B cell (primary cell): Measurements from ENCODE around the gene BRAF. TPM values are rescaled to one million over a fixed set of nuclear protein-coding genes. Genes with fewer than 3 reads are reported as not detected.

Source experiments
- ATAC-seq: fragments of 200-7000 bp; cut with Tn5 transposase; one replicate; pipeline ENCODE4 v1.10.0; 2021; ENCODE audit warnings: low read depth, mild to moderate bottlenecking, moderate number of reproducible peaks, moderate library complexity
- CTCF ChIA-PET: fragments of 350-600 bp; sonication (Branson Sonifier 250); formaldehyde crosslinking; loops from one replicate; lab custom pipeline; 2021; ENCODE audit warnings: antibody characterized with exemption, inconsistent platforms; lab: Charles Lee
- POLR2A ChIA-PET: fragments of 350-600 bp; sonication (Branson Sonifier 250); formaldehyde crosslinking; loops from one replicate; lab custom pipeline; 2021; ENCODE audit warnings: antibody characterized with exemption; lab: Charles Lee
- DNase-seq: peaks from one replicate; pipeline ENCODE4 v3.0.0; 2013
- H2AFZ ChIP-seq: 2 replicates; pipeline ENCODE4 v1.6.1; 2012; ENCODE audit warnings: mild to moderate bottlenecking, low read depth, low read length; ENCODE audit not compliant: insufficient read depth, poor library complexity, severe bottlenecking
- H3K27ac ChIP-seq, 2 donors: 1 replicate in 1 of 2; 2 replicates in 1 of 2; pipeline ENCODE4 v1.5.1; 2012 to 2013; ENCODE audit warnings: low read length in 2 of 2, mild to moderate bottlenecking in 2 of 2, moderate library complexity in 1 of 2
- H3K27me3 ChIP-seq, 4 experiments: fragments of 200-600 bp in 1 of 4; sonication (generic) in 1 of 4; replicated peaks in 1 of 4; 1 replicate in 2 of 4; 2 replicates in 2 of 4; pipeline versions ENCODE4 v1.6.1 to v1.7.0; 2013 to 2016; ENCODE audit warnings: low read length in 3 of 4, mild to moderate bottlenecking in 2 of 4, mixed read lengths in 1 of 4, moderate library complexity in 1 of 4; ENCODE audit not compliant: insufficient read depth in 4 of 4, control insufficient read depth in 3 of 4; ENCODE audit errors: control extremely low read depth in 1 of 4
- H3K36me3 ChIP-seq, 2 experiments: replicated peaks in 1 of 2; 1 replicate in 1 of 2; 2 replicates in 1 of 2; pipeline versions ENCODE4 v1.6.1 to v1.7.1; 2013; ENCODE audit warnings: low read length in 1 of 2; ENCODE audit not compliant: insufficient read depth in 2 of 2, control insufficient read depth in 1 of 2; ENCODE audit errors: control extremely low read depth in 1 of 2, extremely low read depth in 1 of 2
- H3K4me1 ChIP-seq, 2 donors: fragments of 200-600 bp in 1 of 2; sonication (generic) in 1 of 2; 1 replicate in 1 of 2; 2 replicates in 1 of 2; pipeline versions ENCODE4 v1.5.1 to v1.6.1; 2013 to 2017; ENCODE audit warnings: low read length in 2 of 2; ENCODE audit not compliant: control insufficient read depth in 2 of 2, insufficient read depth in 2 of 2
- H3K4me2 ChIP-seq: replicated peaks from 2 replicates; pipeline ENCODE3; 2012; ENCODE audit warnings: mild to moderate bottlenecking, low read depth, low read length; ENCODE audit not compliant: poor library complexity, severe bottlenecking
- H3K4me3 ChIP-seq, 5 experiments: fragments of 200-600 bp in 1 of 5; sonication (generic) in 1 of 5; 1 replicate in 3 of 5; 2 replicates in 2 of 5; pipeline versions ENCODE4 v1.5.1 to v1.7.0; 2011 to 2016; ENCODE audit warnings: low read length in 4 of 5, mild to moderate bottlenecking in 4 of 5, low read depth in 2 of 5, control low read depth in 1 of 5, moderate library complexity in 1 of 5; ENCODE audit not compliant: insufficient read depth in 1 of 5; ENCODE audit errors: control extremely low read depth in 1 of 5, extremely low read depth in 1 of 5
- H3K79me2 ChIP-seq: fragments of 200-600 bp; sonication (generic); one replicate; pipeline ENCODE4 v1.6.0; 2016; ENCODE audit warnings: low read length; ENCODE audit not compliant: control insufficient read depth, insufficient read depth
- H3K9ac ChIP-seq: fragments of 200-600 bp; sonication (generic); 2 replicates; pipeline ENCODE4 v1.6.1; 2017; ENCODE audit warnings: mild to moderate bottlenecking, low read length, moderate library complexity
- H3K9me3 ChIP-seq, 3 donors: one replicate each; pipeline versions ENCODE4 v1.6.1 to v1.7.1; 2013; ENCODE audit warnings: low read length in 2 of 3; ENCODE audit not compliant: control insufficient read depth in 2 of 3, insufficient read depth in 1 of 3; ENCODE audit errors: control extremely low read depth in 1 of 3
- H4K20me1 ChIP-seq: 2 replicates; pipeline ENCODE4 v1.6.0; 2012; ENCODE audit warnings: mild to moderate bottlenecking, low read length; ENCODE audit not compliant: insufficient read depth, control insufficient read depth, poor library complexity, severe bottlenecking
- H3K27ac Mint-ChIP-seq: one replicate; pipeline ENCODE4 v1.8.0; 2021; ENCODE audit warnings: mixed read lengths
- H3K27me3 Mint-ChIP-seq: one replicate; pipeline ENCODE4 v1.8.0; 2021; ENCODE audit warnings: mixed read lengths
- H3K4me1 Mint-ChIP-seq: one replicate; pipeline ENCODE4 v1.8.0; 2021; ENCODE audit warnings: mixed read lengths
- H3K4me3 Mint-ChIP-seq: one replicate; pipeline ENCODE4 v1.8.0; 2021; ENCODE audit warnings: mixed read lengths
- H3K9me3 Mint-ChIP-seq: one replicate; pipeline ENCODE4 v1.8.0; 2022; ENCODE audit warnings: mixed read lengths; ENCODE audit not compliant: insufficient read depth
- EZH2 ChIP-seq: IDR thresholded peaks from 2 replicates; pipeline ENCODE4 v1.6.1; 2012; ENCODE audit warnings: borderline replicate concordance, low read depth, mild to moderate bottlenecking, moderate library complexity, low read length; ENCODE audit not compliant: insufficient read depth, poor library complexity, severe bottlenecking
- WGBS: methylation state at CpG from one replicate; pipeline ENCODE4 v1.1.5; 2013; ENCODE audit warnings: missing lambda C conversion rate; ENCODE audit not compliant: insufficient coverage; 5-methylcytosine and 5-hydroxymethylcytosine counted together
- intact Hi-C: fragments of 100-400 bp; cut with micrococcal nuclease; formaldehyde crosslinking; loops from one replicate; pipeline ENCODE4 v1.10.0; 2022
- polyA plus RNA-seq: library from polyadenylated mRNA; depleted of rRNA; stranded (reverse); fragments of >200 nt; gene quantifications from 2 replicates; pipeline ENCODE4 v1.2.3, GENCODE V29; 2012
- total RNA-seq, 2 donors: library from RNA; stranded (reverse); fragments of 120-200 nt in 1 of 2; gene quantifications; 1 replicate in 1 of 2; 2 replicates in 1 of 2; pipeline versions ENCODE4 v1.2.3 to v1.2.4, GENCODE V29; 2013 to 2022
- TF ChIP-seq, protein P1 (sequence below): fragments of 200-600 bp; IDR thresholded peaks from one replicate; pipeline ENCODE4 v1.8.0; 2022; ENCODE audit warnings: antibody characterized with exemption, mild to moderate bottlenecking

The BRAF gene
- total and polyA plus RNA-seq, 2 donors (not counting 1 experiment from before 2014, with no cell fraction given), result 13.5 to 90.9 TPM

DNA sequence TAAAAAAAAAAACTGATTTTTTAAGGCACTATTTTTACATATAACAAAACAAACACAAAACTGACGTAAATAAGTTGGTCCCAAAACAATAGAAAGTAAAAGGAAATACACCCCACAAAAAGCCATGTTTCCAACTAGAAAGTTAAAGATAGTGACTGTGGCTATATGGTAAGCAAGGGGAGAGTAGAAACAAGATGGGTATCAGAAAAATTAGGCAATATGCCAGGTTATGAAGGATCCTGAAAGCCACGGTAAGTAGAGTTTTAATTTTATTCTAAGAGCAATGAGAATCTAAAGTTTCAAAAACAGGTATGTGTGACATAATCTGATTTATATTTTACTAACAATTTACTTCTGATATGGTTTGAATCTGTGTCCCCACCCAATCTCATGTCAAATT, 61.5 kb downstream of the BRAF start:
- no peak overlapping the region for H3K4me2 ChIP-seq
- ATAC-seq (no peak), DNase-seq (no peak)
- no peaks in the 10 kb centered on the region for H3K9me3 ChIP-seq
- Mint-ChIP-seq H3K4me1 (peaks cover 47% of the 10 kb centered on the region), H3K9me3 (no peaks in the 10 kb centered on the region), H3K27ac (no peak overlapping the region), H3K27me3 (no peaks in the 10 kb centered on the region), H3K4me3 (no peak overlapping the region)
- H4K20me1 ChIP-seq, result peaks cover 89% of the 10 kb centered on the region
- no CpG with 5 or more reads among the region's 2 CpGs for WGBS
- no peak for TF ChIP-seq EZH2
- TF ChIP-seq, protein P1, sequence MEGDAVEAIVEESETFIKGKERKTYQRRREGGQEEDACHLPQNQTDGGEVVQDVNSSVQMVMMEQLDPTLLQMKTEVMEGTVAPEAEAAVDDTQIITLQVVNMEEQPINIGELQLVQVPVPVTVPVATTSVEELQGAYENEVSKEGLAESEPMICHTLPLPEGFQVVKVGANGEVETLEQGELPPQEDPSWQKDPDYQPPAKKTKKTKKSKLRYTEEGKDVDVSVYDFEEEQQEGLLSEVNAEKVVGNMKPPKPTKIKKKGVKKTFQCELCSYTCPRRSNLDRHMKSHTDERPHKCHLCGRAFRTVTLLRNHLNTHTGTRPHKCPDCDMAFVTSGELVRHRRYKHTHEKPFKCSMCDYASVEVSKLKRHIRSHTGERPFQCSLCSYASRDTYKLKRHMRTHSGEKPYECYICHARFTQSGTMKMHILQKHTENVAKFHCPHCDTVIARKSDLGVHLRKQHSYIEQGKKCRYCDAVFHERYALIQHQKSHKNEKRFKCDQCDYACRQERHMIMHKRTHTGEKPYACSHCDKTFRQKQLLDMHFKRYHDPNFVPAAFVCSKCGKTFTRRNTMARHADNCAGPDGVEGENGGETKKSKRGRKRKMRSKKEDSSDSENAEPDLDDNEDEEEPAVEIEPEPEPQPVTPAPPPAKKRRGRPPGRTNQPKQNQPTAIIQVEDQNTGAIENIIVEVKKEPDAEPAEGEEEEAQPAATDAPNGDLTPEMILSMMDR, result no peak
- peaks cover 94% of the 10 kb centered on the region for H3K79me2 ChIP-seq
- no peak overlapping the region for H3K4me3 ChIP-seq
- H2AFZ ChIP-seq, result no peak overlapping the region
- peaks cover 7 to 17% of the 10 kb centered on the region in 2 donors for H3K4me1 ChIP-seq
- H3K36me3 ChIP-seq, result no peaks in the 10 kb centered on the region
- POLR2A ChIA-PET, result no interaction called here
- no peaks in the 10 kb centered on the region for H3K27me3 ChIP-seq
- no peak overlapping the region for H3K27ac ChIP-seq
- CTCF ChIA-PET, result no interaction called here
- intact Hi-C loops, result no loop called here
- H3K9ac ChIP-seq, result no peak overlapping the region

DNA sequence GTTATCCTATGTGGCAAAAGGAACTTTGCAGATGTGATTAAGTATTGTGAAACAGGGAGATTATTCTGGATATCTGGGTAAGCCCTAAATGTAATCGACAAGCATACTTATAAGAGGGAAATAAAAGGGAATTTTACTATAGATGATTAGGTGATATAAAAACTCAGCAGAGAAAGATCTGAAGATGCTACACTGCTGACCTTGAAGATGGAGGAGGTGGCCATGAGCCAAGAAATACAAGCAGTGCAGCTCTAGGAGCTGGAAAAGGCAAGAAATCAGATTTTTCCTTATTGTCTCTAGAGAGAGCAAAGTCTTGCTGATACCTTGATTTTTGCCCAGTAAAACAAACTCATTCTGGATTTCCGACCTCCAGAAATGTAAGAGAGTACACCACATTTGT, 67.7 kb downstream of the BRAF start:
- POLR2A ChIA-PET, result no interaction called here

More for the DNA sequence above, 67.7 kb downstream of the BRAF start:
- CTCF ChIA-PET, result no interaction called here
- H3K27me3 Mint-ChIP-seq, result no peaks in the 10 kb centered on the region
- H3K4me1 Mint-ChIP-seq, result peaks cover 44% of the 10 kb centered on the region
- H3K4me3 Mint-ChIP-seq, result no peak overlapping the region
- no peaks in the 10 kb centered on the region for H3K9me3 Mint-ChIP-seq
- H3K27me3 ChIP-seq, result no peaks in the 10 kb centered on the region
- H3K9me3 ChIP-seq, result no peaks in the 10 kb centered on the region
- no peak for TF ChIP-seq EZH2
- TF ChIP-seq, protein P1, result no peak
- intact Hi-C loops, result no loop called here
- H3K36me3 ChIP-seq, result no peaks in the 10 kb centered on the region
- H3K4me2 ChIP-seq, result no peak overlapping the region
- 100% methylated on average over 1 of the region's 2 CpGs for WGBS
- H2AFZ ChIP-seq, result no peak overlapping the region
- H3K27ac ChIP-seq, result no peak overlapping the region
- H3K4me3 ChIP-seq, result no peak overlapping the region
- H3K79me2 ChIP-seq, result peaks cover 65% of the 10 kb centered on the region
- peaks cover 0 to 4% of the 10 kb centered on the region in 2 donors for H3K4me1 ChIP-seq
- no peak overlapping the region for H3K9ac ChIP-seq
- ATAC-seq, result no peak
- no peak for DNase-seq
- H4K20me1 ChIP-seq, result peaks cover 55% of the 10 kb centered on the region
- no peak overlapping the region for H3K27ac Mint-ChIP-seq
